ENCODE measurements around the gene ARPC3.

- TF ChIP-seq, protein P1, sequence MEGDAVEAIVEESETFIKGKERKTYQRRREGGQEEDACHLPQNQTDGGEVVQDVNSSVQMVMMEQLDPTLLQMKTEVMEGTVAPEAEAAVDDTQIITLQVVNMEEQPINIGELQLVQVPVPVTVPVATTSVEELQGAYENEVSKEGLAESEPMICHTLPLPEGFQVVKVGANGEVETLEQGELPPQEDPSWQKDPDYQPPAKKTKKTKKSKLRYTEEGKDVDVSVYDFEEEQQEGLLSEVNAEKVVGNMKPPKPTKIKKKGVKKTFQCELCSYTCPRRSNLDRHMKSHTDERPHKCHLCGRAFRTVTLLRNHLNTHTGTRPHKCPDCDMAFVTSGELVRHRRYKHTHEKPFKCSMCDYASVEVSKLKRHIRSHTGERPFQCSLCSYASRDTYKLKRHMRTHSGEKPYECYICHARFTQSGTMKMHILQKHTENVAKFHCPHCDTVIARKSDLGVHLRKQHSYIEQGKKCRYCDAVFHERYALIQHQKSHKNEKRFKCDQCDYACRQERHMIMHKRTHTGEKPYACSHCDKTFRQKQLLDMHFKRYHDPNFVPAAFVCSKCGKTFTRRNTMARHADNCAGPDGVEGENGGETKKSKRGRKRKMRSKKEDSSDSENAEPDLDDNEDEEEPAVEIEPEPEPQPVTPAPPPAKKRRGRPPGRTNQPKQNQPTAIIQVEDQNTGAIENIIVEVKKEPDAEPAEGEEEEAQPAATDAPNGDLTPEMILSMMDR (IDR thresholded peaks at IDR 0.05; ENCODE audit: insufficient read depth, low read length, poor library complexity, severe bottlenecking): no peak
- TF ChIP-seq EZH2phosphoT487 (conservative IDR thresholded peaks at IDR 0.05; ENCODE audit: low read length): no peak
Observed at GRCh38 chr12:110421701-110422100, 28.4 kb downstream of the ARPC3 start.
